Measurements from ENCODE around the gene C1GALT1.
"Not testable (repeated sequence)": the region's sequence is repeated elsewhere in the genome, so short reads cannot be mapped to it uniquely, and the experiment has no call there.

DNA sequence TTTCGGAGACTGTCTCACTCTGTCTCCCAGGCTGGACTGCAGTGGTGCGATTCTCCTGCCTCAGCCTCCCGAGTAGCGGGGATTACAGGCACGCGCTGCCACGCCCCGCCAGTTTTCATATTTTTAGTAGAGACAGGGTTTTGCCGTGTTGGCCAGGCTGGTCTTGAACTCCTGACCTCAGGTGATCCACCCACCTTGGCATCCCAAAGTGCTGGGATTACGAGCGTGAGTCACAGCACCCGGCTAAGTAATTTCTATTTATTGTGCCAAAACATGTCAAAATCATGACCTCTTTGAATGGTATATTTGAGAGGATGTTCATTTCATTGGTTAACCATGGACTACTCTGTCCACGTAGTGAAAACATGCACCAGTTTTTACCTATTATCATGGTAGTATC, 62.9 kb downstream of the C1GALT1 start:
- not testable (repeated sequence) for TF ChIP-seq POLR2A (IDR thresholded peaks at IDR 0.05)
- TF ChIP-seq, protein P1, sequence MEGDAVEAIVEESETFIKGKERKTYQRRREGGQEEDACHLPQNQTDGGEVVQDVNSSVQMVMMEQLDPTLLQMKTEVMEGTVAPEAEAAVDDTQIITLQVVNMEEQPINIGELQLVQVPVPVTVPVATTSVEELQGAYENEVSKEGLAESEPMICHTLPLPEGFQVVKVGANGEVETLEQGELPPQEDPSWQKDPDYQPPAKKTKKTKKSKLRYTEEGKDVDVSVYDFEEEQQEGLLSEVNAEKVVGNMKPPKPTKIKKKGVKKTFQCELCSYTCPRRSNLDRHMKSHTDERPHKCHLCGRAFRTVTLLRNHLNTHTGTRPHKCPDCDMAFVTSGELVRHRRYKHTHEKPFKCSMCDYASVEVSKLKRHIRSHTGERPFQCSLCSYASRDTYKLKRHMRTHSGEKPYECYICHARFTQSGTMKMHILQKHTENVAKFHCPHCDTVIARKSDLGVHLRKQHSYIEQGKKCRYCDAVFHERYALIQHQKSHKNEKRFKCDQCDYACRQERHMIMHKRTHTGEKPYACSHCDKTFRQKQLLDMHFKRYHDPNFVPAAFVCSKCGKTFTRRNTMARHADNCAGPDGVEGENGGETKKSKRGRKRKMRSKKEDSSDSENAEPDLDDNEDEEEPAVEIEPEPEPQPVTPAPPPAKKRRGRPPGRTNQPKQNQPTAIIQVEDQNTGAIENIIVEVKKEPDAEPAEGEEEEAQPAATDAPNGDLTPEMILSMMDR (IDR thresholded peaks at IDR 0.05) = not testable (repeated sequence)
